Keratinocyte (primary cell): Measurements from ENCODE around the gene SLC12A8.

Experiments used
- EZH2 ChIP-seq: IDR thresholded peaks from one replicate; pipeline ENCODE4 v1.6.1; 2012; ENCODE audit warnings: inconsistent platforms, mild to moderate bottlenecking, low read length, moderate library complexity
- TF ChIP-seq, protein P1 (sequence below), 3 experiments: IDR thresholded peaks in 1 of 3; conservative IDR thresholded peaks in 1 of 3; optimal IDR thresholded peaks in 1 of 3; 2 replicates in 2 of 3; 3 replicates in 1 of 3; pipeline versions ENCODE3 to v1.5.1; 2011; ENCODE audit warnings: low read length in 3 of 3, mild to moderate bottlenecking in 3 of 3, moderate library complexity in 2 of 3, control low read depth in 1 of 3, inconsistent platforms in 1 of 3; ENCODE audit not compliant: insufficient read depth in 2 of 3; ENCODE audit errors: extremely low read depth in 1 of 3

DNA sequence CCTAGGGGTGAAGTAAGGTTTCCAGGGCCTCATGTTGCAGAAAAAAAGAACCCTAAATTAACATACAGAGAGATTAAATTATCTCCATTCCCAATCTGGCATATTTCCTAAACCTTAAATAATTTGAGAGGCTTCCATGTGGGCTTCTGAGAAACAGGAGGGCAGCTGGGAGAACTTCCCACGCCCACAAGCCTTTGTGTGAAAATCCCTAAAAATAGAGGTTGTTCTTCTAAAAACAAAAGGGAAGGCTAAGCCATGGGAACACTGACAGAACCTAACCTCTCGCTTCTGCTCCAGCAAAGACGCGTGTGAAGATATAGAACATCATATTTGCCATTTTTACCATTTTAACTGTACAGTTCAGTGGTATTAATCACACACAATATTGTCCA lies 812 bp upstream of the SLC12A8 start:
- TF ChIP-seq, protein P1, sequence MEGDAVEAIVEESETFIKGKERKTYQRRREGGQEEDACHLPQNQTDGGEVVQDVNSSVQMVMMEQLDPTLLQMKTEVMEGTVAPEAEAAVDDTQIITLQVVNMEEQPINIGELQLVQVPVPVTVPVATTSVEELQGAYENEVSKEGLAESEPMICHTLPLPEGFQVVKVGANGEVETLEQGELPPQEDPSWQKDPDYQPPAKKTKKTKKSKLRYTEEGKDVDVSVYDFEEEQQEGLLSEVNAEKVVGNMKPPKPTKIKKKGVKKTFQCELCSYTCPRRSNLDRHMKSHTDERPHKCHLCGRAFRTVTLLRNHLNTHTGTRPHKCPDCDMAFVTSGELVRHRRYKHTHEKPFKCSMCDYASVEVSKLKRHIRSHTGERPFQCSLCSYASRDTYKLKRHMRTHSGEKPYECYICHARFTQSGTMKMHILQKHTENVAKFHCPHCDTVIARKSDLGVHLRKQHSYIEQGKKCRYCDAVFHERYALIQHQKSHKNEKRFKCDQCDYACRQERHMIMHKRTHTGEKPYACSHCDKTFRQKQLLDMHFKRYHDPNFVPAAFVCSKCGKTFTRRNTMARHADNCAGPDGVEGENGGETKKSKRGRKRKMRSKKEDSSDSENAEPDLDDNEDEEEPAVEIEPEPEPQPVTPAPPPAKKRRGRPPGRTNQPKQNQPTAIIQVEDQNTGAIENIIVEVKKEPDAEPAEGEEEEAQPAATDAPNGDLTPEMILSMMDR (optimal IDR thresholded peaks at IDR 0.05 in 1 of 3, IDR thresholded peaks at IDR 0.05 in 1 of 3, conservative IDR thresholded peaks at IDR 0.05 in 1 of 3; ENCODE audit: extremely low read depth in 1 of 3, insufficient read depth in 2 of 3, low read length in 3 of 3), result no peak
- no peak for TF ChIP-seq EZH2
